Activated CD4-positive, alpha-beta T cell treated with anti-CD3 and anti-CD28 coated beads, Interleukin-2, amount 10 ng/mL, durations not matched to agents 7 days and 5 days (primary cell): ENCODE results near the gene PSMC6. TPM values are rescaled to one million over a fixed set of nuclear protein-coding genes. Genes with fewer than 3 reads are reported as not detected.
"Not testable (repeated sequence)": the region's sequence is repeated elsewhere in the genome, so short reads cannot be mapped to it uniquely, and the experiment has no call there.

Experiments used
- CTCF ChIA-PET: fragments of 350-600 bp; sonication (Branson Sonifier 250); formaldehyde crosslinking; loops from one replicate; lab custom pipeline; 2021; ENCODE audit warnings: antibody characterized with exemption; lab: Charles Lee
- POLR2A ChIA-PET: fragments of 350-600 bp; sonication (Branson Sonifier 250); formaldehyde crosslinking; loops from one replicate; lab custom pipeline; 2021; ENCODE audit warnings: antibody characterized with exemption; lab: Charles Lee
- DNase-seq: peaks from one replicate; pipeline ENCODE4 v3.0.0-alpha.2; 2020
- H3K27ac Mint-ChIP-seq: one replicate; pipeline ENCODE4 v1.8.0; 2021; ENCODE audit warnings: mild to moderate bottlenecking, moderate library complexity, mixed read lengths
- H3K27me3 Mint-ChIP-seq: one replicate; pipeline ENCODE4 v1.8.0; 2021; ENCODE audit warnings: mixed read lengths
- H3K36me3 Mint-ChIP-seq: one replicate; pipeline ENCODE4 v1.8.0; 2021; ENCODE audit warnings: low read depth, mixed read lengths
- H3K4me1 Mint-ChIP-seq: one replicate; pipeline ENCODE4 v1.8.0; 2021; ENCODE audit warnings: mixed read lengths
- H3K4me3 Mint-ChIP-seq: one replicate; pipeline ENCODE4 v1.8.0; 2021; ENCODE audit warnings: mild to moderate bottlenecking, moderate library complexity, mixed read lengths
- H3K9me3 Mint-ChIP-seq: one replicate; pipeline ENCODE4 v1.8.0; 2021; ENCODE audit warnings: mixed read lengths
- total RNA-seq, 2 experiments: library from RNA; stranded (reverse); gene quantifications; one replicate each; pipeline ENCODE4 v1.2.3, GENCODE V29; 2021

Gene PSMC6
- total RNA-seq, 2 experiments from 2014 or later, result 75.4 to 85.5 TPM

- Mint-ChIP-seq H3K36me3 (peaks cover 52% of the 10 kb centered on the region), H3K27ac (peak overlapping the region; percentile 60), H3K4me1 (peaks cover 24% of the 10 kb centered on the region), H3K4me3 (peak overlapping the region; percentile 25)
- H3K9me3 Mint-ChIP-seq, POLR2A ChIA-PET, DNase-seq, H3K27me3 Mint-ChIP-seq: not testable (repeated sequence)
- CTCF ChIA-PET, result interaction anchor here (0.8 to 1.2 kb wide), 3 partner anchors 20 to 50 kb away, joined by 3 read pairs; no protein-coding TSS in a partner anchor
Observed at GRCh38 chr14:52729035-52729434, 22.0 kb downstream of the PSMC6 start.

GRCh38 chr14:52729585-52729924 lies 22.6 kb downstream of the PSMC6 start:
- Mint-ChIP-seq H3K4me3 (peak overlapping the region; percentile 92), H3K36me3 (peaks cover 53% of the 10 kb centered on the region), H3K27me3 (no peaks in the 10 kb centered on the region), H3K4me1 (peaks cover 25% of the 10 kb centered on the region), H3K9me3 (no peaks in the 10 kb centered on the region), H3K27ac (peak overlapping the region; percentile 91)
- CTCF ChIA-PET, result interaction anchor here (0.6 to 1.2 kb wide), 4 partner anchors 10 to 430 kb away, joined by 3 read pairs; no protein-coding TSS in a partner anchor
- DNase-seq, result no peak
- POLR2A ChIA-PET, result no interaction called here

DNA sequence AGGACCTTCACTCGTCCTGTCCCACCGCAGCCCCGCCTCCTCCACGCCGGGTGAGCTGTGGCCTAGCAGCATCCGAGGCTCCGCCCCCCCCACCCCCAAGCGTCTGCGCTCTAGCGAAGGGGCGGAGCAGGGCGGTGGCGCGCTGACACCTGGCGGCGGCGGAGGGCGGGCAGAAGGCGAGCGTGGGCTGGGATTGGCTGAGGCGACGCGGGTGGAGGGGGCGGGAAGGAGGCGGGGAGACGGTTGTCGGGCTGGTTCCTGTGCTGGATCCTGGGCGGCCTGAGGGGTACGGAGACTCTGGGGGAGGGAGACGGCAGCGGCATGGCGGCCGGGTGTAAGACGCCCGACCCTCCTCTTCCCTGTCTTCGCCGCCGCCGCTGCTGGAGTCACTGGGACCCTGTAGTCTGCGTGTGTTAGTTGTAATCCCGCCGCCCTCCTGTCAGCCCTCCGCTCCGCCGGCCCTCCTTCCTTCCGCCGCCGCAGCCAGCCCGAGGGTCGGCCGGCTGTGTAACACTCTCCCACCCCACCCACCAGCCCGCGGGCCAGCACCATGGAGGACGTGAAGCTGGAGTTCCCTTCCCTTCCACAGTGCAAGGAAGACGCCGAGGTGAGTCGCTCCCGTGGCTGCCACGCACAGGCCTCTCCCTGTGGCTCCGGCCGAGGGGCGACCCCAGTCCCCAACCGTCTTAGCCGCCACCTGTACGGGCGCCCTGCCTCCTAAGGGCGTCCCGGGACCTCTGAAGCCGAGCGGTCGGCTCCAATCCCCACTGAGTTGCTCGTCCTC lies 23.1 kb downstream of the PSMC6 start, which contains the start of gene STYX:
Gene STYX (plus strand): TSS at position 242 of the 784 bp plus-strand sequence. CDS start 309 bp downstream, at position 551.
- ChIA-PET POLR2A (no interaction called here), CTCF (interaction anchor here (0.6 to 1.2 kb wide), 4 partner anchors 10 to 430 kb away, joined by 3 to 6 read pairs (median 3); no protein-coding TSS in a partner anchor)
- DNase-seq, result peak; percentile 98
- H3K4me1 Mint-ChIP-seq, result peaks cover 27% of the 10 kb centered on the region
- H3K27ac Mint-ChIP-seq, result peak within 1 kb of the TSS; percentile 91
- no peaks in the 10 kb centered on the region for H3K9me3 Mint-ChIP-seq
- peak within 1 kb of the TSS; percentile 92 for H3K4me3 Mint-ChIP-seq
- peaks cover 52% of the 10 kb centered on the region for H3K36me3 Mint-ChIP-seq
- H3K27me3 Mint-ChIP-seq, result no peaks in the 10 kb centered on the region

- Mint-ChIP-seq H3K27me3 (no peaks in the 10 kb centered on the region), H3K9me3 (no peaks in the 10 kb centered on the region), H3K36me3 (peaks cover 50% of the 10 kb centered on the region), H3K27ac (peak overlapping the region; percentile 91), H3K4me3 (peak overlapping the region; percentile 92), H3K4me1 (peaks cover 32% of the 10 kb centered on the region)
- ChIA-PET POLR2A (interaction anchor here (0.7 kb wide), 1 partner anchor 11 kb away, joined by 4 read pairs; no protein-coding TSS in a partner anchor), CTCF (interaction anchor here (1.2 kb wide), 1 partner anchor 11 kb away, joined by 6 read pairs; no protein-coding TSS in a partner anchor)
- no peak for DNase-seq
Observed at GRCh38 chr14:52730709-52731111, 23.7 kb downstream of the PSMC6 start.

DNA sequence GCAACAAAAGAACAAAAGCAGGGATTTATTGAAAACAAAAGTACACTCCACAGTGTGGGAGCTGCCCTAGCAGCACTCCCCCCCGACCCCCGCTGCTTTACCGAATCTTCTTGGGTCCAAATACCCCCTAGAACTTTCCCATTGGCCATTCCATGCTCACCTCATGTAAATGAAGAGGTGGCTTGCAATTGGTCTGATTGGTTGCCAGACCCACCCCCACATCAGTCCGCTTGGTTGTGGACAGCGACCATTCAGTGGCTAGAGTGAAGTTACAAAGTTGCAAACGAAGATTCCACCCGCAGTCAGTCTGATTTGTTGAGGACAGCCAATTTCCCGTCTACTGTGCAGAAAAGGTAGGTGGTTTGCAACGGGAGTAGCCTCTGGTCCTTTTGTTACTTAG lies 26.8 kb downstream of the PSMC6 start:
- POLR2A ChIA-PET, result no interaction called here
- peaks cover 51% of the 10 kb centered on the region for H3K4me1 Mint-ChIP-seq
- CTCF ChIA-PET, result no interaction called here
- no peaks in the 10 kb centered on the region for H3K9me3 Mint-ChIP-seq
- no peaks in the 10 kb centered on the region for H3K27me3 Mint-ChIP-seq
- H3K4me3 Mint-ChIP-seq, result no peak overlapping the region
- peaks cover 50% of the 10 kb centered on the region for H3K36me3 Mint-ChIP-seq
- no peak for DNase-seq
- no peak overlapping the region for H3K27ac Mint-ChIP-seq

GRCh38 chr14:52735921-52736489 lies 29.0 kb downstream of the PSMC6 start:
- peak overlapping the region; percentile 34 for H3K27ac Mint-ChIP-seq

DNA sequence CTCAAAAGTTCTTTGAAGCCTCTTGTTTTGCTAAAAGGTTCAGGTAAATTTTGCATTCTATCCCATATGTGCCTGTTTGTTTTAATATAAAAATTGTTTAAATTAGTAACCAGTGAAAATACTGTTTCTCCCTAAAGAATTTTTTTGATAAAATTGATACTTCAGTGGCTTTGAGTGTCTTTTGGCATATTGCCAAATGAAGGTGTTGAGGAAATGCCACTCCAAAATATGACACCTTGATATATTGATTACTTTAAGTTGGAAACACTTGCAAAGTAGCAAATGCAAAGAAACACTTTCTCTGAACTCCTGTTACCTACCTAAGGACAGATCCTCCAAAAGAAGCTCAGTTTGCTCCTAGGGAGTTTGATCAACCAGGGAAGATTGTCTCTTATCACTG lies 31.4 kb downstream of the PSMC6 start:
- CTCF ChIA-PET, result interaction anchor here (0.7 kb wide), 1 partner anchor 21 kb away, joined by 3 read pairs; no protein-coding TSS in a partner anchor
- POLR2A ChIA-PET, result interaction anchor here (0.5 to 1.0 kb wide), 2 partner anchors 31 to 1750 kb away, joined by 3 to 5 read pairs; no protein-coding TSS in a partner anchor
- peaks cover 63% of the 10 kb centered on the region for H3K4me1 Mint-ChIP-seq
- H3K36me3 Mint-ChIP-seq, result peaks cover 48% of the 10 kb centered on the region
- no peaks in the 10 kb centered on the region for H3K9me3 Mint-ChIP-seq
- H3K27ac Mint-ChIP-seq, result no peak overlapping the region
- DNase-seq, result no peak
- H3K4me3 Mint-ChIP-seq, result no peak overlapping the region
- H3K27me3 Mint-ChIP-seq, result no peaks in the 10 kb centered on the region

More at GRCh38 chr14:52735921-52736489, 29.0 kb downstream of the PSMC6 start:
- H3K27me3 Mint-ChIP-seq, result no peaks in the 10 kb centered on the region
- POLR2A ChIA-PET, result no interaction called here
- DNase-seq, result no peak
- CTCF ChIA-PET, result interaction anchor here (1.9 kb wide), 1 partner anchor 55 kb away, joined by 4 read pairs; no protein-coding TSS in a partner anchor
- peaks cover 59% of the 10 kb centered on the region for H3K36me3 Mint-ChIP-seq
- peaks cover 55% of the 10 kb centered on the region for H3K4me1 Mint-ChIP-seq
- no peaks in the 10 kb centered on the region for H3K9me3 Mint-ChIP-seq
- no peak overlapping the region for H3K4me3 Mint-ChIP-seq

DNA sequence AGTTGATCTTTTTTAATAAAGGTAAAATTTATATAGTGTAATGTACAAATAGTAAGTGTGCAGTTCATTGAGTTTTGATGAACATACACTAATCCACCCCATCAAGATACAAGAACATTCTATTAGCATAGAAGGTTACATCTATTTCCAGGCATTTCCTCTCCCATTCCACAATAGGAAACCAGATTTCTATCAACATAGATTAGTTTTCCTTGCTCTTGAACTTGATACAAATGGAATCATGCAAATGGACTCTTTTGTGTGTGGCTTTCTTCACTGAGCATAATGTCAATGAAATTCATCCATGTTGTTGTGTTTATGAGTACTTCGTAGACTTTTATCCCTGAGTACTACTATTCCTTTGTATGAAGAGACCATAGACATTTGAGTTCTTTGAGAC lies 33.8 kb downstream of the PSMC6 start:
- no peaks in the 10 kb centered on the region for H3K27me3 Mint-ChIP-seq
- H3K9me3 Mint-ChIP-seq, result no peaks in the 10 kb centered on the region
- peaks cover 44% of the 10 kb centered on the region for H3K36me3 Mint-ChIP-seq
- POLR2A ChIA-PET, result no interaction called here
- no peak overlapping the region for H3K4me3 Mint-ChIP-seq
- CTCF ChIA-PET, result interaction anchor here (1.6 kb wide), 1 partner anchor 10 kb away, joined by 6 read pairs; no protein-coding TSS in a partner anchor
- H3K4me1 Mint-ChIP-seq, result peaks cover 62% of the 10 kb centered on the region
- peak overlapping the region; percentile 27 for H3K27ac Mint-ChIP-seq
- DNase-seq, result no peak

GRCh38 chr14:52741865-52742264 lies 34.9 kb downstream of the PSMC6 start:
- CTCF ChIA-PET, result interaction anchor here (0.6 to 1.6 kb wide), 5 partner anchors 10 to 72 kb away, joined by 3 to 6 read pairs (median 3); no protein-coding TSS in a partner anchor
- H3K4me1 Mint-ChIP-seq, result peaks cover 51% of the 10 kb centered on the region
- POLR2A ChIA-PET, result interaction anchor here (0.5 to 0.8 kb wide), 2 partner anchors 11 to 15 kb away, joined by 4 read pairs; no protein-coding TSS in a partner anchor
- peaks cover 48% of the 10 kb centered on the region for H3K36me3 Mint-ChIP-seq
- no peaks in the 10 kb centered on the region for H3K9me3 Mint-ChIP-seq
- no peak for DNase-seq
- peak overlapping the region; percentile 70 for H3K4me3 Mint-ChIP-seq
- peak overlapping the region; percentile 96 for H3K27ac Mint-ChIP-seq
- no peaks in the 10 kb centered on the region for H3K27me3 Mint-ChIP-seq

DNA sequence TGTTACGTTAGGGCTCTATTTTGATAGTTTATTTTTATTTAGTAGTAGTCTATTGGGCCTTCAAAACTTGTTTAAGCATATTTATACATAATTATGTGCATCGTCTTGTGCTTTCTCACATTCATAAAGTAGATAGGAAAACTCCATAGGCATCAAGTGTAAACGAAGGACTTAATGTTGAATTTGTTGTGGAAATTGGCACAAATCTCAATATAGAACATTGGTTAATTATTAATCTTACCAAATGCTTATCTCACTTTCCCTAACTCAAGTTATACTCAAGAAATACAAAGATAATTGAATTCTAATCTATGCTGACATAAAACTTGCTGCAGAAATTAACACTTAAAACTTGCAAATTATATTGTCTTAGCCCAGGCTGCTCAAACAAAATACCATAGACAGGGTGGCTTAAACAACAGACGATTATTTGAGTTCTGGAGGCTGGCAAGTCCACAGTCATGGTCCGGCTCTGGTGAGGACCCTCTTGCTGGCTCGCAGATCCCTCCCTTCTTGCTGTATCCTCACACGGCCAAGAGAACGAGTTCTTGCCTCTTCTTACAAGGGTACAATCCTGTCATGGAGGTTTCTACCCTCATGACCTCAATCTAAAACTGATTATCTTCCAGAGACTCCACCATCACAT lies 41.8 kb downstream of the PSMC6 start:
- CTCF ChIA-PET, result no interaction called here
- Mint-ChIP-seq H3K4me3 (no peak overlapping the region), H3K36me3 (peaks cover 41% of the 10 kb centered on the region), H3K27ac (no peak overlapping the region), H3K4me1 (peaks cover 8% of the 10 kb centered on the region), H3K9me3 (no peaks in the 10 kb centered on the region), H3K27me3 (no peaks in the 10 kb centered on the region)
- DNase-seq, result no peak
- POLR2A ChIA-PET, result no interaction called here

- peaks cover 18% of the 10 kb centered on the region for H3K36me3 Mint-ChIP-seq
- H3K4me1 Mint-ChIP-seq, result no peaks in the 10 kb centered on the region
- POLR2A ChIA-PET, result no interaction called here
- CTCF ChIA-PET, result interaction anchor here (0.6 kb wide), 3 partner anchors 34 to 183 kb away, joined by 3 to 5 read pairs (median 4); no protein-coding TSS in a partner anchor
- H3K4me3 Mint-ChIP-seq, result no peak overlapping the region
- no peak overlapping the region for H3K27ac Mint-ChIP-seq
- no peaks in the 10 kb centered on the region for H3K27me3 Mint-ChIP-seq
- no peaks in the 10 kb centered on the region for H3K9me3 Mint-ChIP-seq
- no peak for DNase-seq
Observed at GRCh38 chr14:52755607-52756316, 48.8 kb downstream of the PSMC6 start.

- ChIA-PET POLR2A (no interaction called here), CTCF (interaction anchor here (2.0 kb wide), 1 partner anchor 9 kb away, joined by 6 read pairs; no protein-coding TSS in a partner anchor)
- Mint-ChIP-seq H3K27me3 (no peaks in the 10 kb centered on the region), H3K36me3 (peaks cover 30% of the 10 kb centered on the region), H3K9me3 (no peaks in the 10 kb centered on the region), H3K27ac (no peak overlapping the region), H3K4me1 (peaks cover 13% of the 10 kb centered on the region), H3K4me3 (no peak overlapping the region)
- DNase-seq, result no peak
Observed at GRCh38 chr14:52759145-52759544, 52.1 kb downstream of the PSMC6 start.
